HG03097 (cell line): ENCODE results near the gene MGAT2.
"Not testable (repeated sequence)": the region's sequence is repeated elsewhere in the genome, so short reads cannot be mapped to it uniquely, and the experiment has no call there.

Experiments used
- ATAC-seq: cut with Tn5 transposase; IDR thresholded peaks from one replicate; pipeline ENCODE4 v1.9.1; 2021; ENCODE audit not compliant: unreplicated experiment, low FRiP score

Gene MGAT2

GRCh38 chr14:49620182-49621113, at the start of gene MGAT2, which contains the start of gene RPL36AL:
Gene MGAT2 (plus strand): TSS chr14:49620799. CDS start chr14:49621269, 470 bp downstream.
Gene RPL36AL (minus strand): TSS chr14:49620626. CDS start chr14:49619104, 1,522 bp downstream.
- peak; percentile 94 for ATAC-seq

GRCh38 chr14:49574038-49574437, 46.6 kb upstream of the MGAT2 start:
- ATAC-seq = no peak

GRCh38 chr14:49578141-49578540, 42.5 kb upstream of the MGAT2 start:
- ATAC-seq = no peak

GRCh38 chr14:49579841-49580240, 40.8 kb upstream of the MGAT2 start:
- no peak for ATAC-seq

GRCh38 chr14:49581209-49582112, 39.1 kb upstream of the MGAT2 start:
- no peak for ATAC-seq

GRCh38 chr14:49582113-49582977, 38.3 kb upstream of the MGAT2 start:
- ATAC-seq = no peak

GRCh38 chr14:49583629-49584028, 37.0 kb upstream of the MGAT2 start:
- no peak for ATAC-seq

- no peak for ATAC-seq
These were observed 36.5 kb upstream of the MGAT2 start for GRCh38 chr14:49584058-49584457.

GRCh38 chr14:49584981-49585640, 35.5 kb upstream of the MGAT2 start:
- not testable (repeated sequence) for ATAC-seq

GRCh38 chr14:49585803-49586672, 34.6 kb upstream of the MGAT2 start, which contains the start of gene RPS29:
Gene RPS29 (minus strand): TSS chr14:49586380. CDS start chr14:49586346, 34 bp downstream.
- ATAC-seq = peak; percentile 89

- peak; percentile 40 for ATAC-seq
These were observed 33.7 kb upstream of the MGAT2 start for GRCh38 chr14:49586673-49587460.

- no peak for ATAC-seq
These were observed 31.2 kb upstream of the MGAT2 start for GRCh38 chr14:49589387-49589786.

- ATAC-seq = no peak
These were observed 27.6 kb upstream of the MGAT2 start for GRCh38 chr14:49593016-49593415.

- ATAC-seq = no peak
These were observed 26.1 kb upstream of the MGAT2 start for GRCh38 chr14:49594347-49595091.

GRCh38 chr14:49598189-49598484, 22.5 kb upstream of the MGAT2 start:
- ATAC-seq = no peak

GRCh38 chr14:49598485-49599300, 21.9 kb upstream of the MGAT2 start, which contains the start of gene LRR1:
Gene LRR1 (plus strand): TSS chr14:49598940. CDS start chr14:49599021, 81 bp downstream.
- peak; percentile 60 for ATAC-seq
